NB4 (cell line): ENCODE measurements around the gene GCFC2.

ENCODE experiments used
- DNase-seq: peaks from one replicate; pipeline ENCODE4 v3.0.0; 2010; ENCODE audit warnings: low read depth
- H3K4me3 ChIP-seq: one replicate; pipeline ENCODE4 v1.5.1; 2011; ENCODE audit warnings: mild to moderate bottlenecking, low read depth, low read length, moderate library complexity
- CTCF ChIP-seq: IDR thresholded peaks from one replicate; pipeline ENCODE4 v1.5.1; 2012; ENCODE audit warnings: low read depth, low read length
- MYC ChIP-seq: IDR thresholded peaks from 2 replicates; pipeline ENCODE4 v1.6.1; 2011; ENCODE audit warnings: low read depth, low read length
- POLR2A ChIP-seq: IDR thresholded peaks from 2 replicates; pipeline ENCODE4 v1.6.1; 2011; ENCODE audit warnings: mild to moderate bottlenecking; ENCODE audit not compliant: insufficient read length; ENCODE audit errors: extremely low read depth
- TF ChIP-seq, protein P1 (sequence below): IDR thresholded peaks from 2 replicates; pipeline ENCODE4 v1.6.1; 2011; ENCODE audit warnings: low read depth, low read length

GCFC2 gene

GRCh38 chr2:75710577-75711253, at the start of gene GCFC2:
GCFC2 (minus strand) TSS chr2:75710915; CDS start chr2:75710855, 60 bp downstream.
- peak; percentile 92 for DNase-seq
- H3K4me3 ChIP-seq, result peak within 1 kb of the TSS; percentile 76
- TF ChIP-seq, protein P1, sequence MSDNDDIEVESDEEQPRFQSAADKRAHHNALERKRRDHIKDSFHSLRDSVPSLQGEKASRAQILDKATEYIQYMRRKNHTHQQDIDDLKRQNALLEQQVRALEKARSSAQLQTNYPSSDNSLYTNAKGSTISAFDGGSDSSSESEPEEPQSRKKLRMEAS, result peak; percentile 32; the same call in 1 of the 2 replicates
- peak; percentile 17 for TF ChIP-seq POLR2A
- peak; percentile 6 for TF ChIP-seq CTCF
- TF ChIP-seq MYC, result no peak

DNA sequence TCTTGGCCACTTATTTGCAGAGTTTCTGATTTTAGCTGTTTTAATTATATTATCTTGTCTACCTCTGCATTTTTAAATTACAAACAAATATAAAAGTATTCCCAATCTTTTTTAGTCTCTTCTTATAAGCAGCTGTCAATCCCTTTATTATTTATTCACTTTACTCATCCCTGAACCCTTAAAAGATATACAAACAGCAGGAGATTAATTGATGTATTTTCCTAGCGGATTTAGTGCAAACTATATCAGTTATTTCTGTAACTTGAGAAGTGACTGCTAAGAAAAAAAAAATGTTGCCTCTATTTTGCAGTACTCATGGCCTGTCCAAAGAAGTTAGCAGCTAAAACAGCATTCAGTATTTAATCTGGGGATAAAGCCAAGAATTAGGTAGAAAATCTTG, 42.1 kb upstream of the GCFC2 start:
- no peak overlapping the region for H3K4me3 ChIP-seq
- DNase-seq, result no peak

DNA sequence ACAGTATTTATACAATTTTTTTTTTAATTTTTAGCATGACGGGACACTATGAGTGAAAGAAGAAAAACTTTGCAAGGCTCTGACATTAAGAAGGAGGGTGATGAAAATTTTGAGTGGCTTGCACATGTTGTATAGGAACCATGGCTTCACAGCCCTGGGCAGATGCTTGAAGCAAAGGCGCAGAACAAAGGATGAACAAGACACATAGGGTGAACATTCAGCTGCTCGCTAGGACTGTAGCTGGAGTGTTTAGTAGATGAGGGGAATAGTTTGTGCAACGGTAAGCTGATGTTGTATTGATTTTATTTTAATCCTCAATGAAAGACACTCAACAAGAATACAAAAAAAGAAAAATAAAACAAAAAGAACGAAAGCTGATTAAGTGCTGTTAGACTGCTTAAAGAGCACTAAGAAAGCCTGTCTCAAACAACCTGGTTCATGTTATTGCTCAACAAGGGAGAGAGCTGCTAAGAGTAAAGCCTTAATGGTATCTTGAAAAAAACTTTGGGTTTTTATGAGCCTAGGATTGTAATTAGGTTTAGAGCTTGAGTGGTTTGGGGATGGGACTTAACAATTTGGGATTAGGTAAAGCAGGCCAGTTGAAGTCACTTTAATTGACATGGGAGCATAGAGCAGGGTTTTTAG, 41.2 kb upstream of the GCFC2 start:
- no peak for TF ChIP-seq POLR2A
- TF ChIP-seq, protein P1, result no peak
- TF ChIP-seq CTCF, result no peak
- no peak for TF ChIP-seq MYC
- no peak for DNase-seq
- no peak overlapping the region for H3K4me3 ChIP-seq

More for the DNA sequence above, 42.1 kb upstream of the GCFC2 start:
- TF ChIP-seq, protein P1, result no peak
- TF ChIP-seq POLR2A (no peak), CTCF (no peak), MYC (no peak)

- H3K4me3 ChIP-seq, result no peak overlapping the region
- DNase-seq, result no peak
- TF ChIP-seq MYC, result no peak
- no peak for TF ChIP-seq POLR2A
- no peak for TF ChIP-seq CTCF
- TF ChIP-seq, protein P1, result no peak
These were observed 40.6 kb upstream of the GCFC2 start for GRCh38 chr2:75751360-75751759.

GRCh38 chr2:75737961-75738360, 27.2 kb upstream of the GCFC2 start:
- no peak for DNase-seq

More at GRCh38 chr2:75737961-75738360, 27.2 kb upstream of the GCFC2 start:
- TF ChIP-seq, protein P1, result no peak
- TF ChIP-seq CTCF (no peak), MYC (no peak)
- H3K4me3 ChIP-seq, result no peak overlapping the region
